TTC549 (cell line): Measurements from ENCODE around the gene B3GAT1.

Source experiments
- FAIRE-seq: peaks from 2 replicates; lab custom pipeline; 2012; peaks lifted over from hg19 to GRCh38; lab: Jason Lieb, UNC

The B3GAT1 gene

DNA sequence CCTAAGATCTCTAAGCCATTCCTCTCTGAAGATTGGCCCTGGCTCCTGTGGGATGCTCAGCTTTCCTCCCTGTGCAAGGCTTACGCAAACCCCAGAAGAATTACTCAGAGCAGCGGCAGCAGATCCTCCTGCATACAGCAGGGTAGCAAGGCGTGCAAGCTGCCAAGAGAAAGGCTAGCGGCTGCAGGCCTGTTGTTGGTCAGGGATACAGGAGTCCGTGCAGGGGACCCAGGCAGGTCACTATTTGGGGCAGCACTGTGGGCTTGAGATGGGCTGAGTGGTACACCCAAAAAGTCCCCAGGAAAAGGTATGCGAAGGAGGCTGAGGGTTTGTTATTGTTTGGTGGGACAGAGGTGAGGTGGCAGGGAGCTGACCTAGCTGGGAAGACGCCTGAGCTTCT lies 78.7 kb downstream of the B3GAT1 start:
- no peak for FAIRE-seq

DNA sequence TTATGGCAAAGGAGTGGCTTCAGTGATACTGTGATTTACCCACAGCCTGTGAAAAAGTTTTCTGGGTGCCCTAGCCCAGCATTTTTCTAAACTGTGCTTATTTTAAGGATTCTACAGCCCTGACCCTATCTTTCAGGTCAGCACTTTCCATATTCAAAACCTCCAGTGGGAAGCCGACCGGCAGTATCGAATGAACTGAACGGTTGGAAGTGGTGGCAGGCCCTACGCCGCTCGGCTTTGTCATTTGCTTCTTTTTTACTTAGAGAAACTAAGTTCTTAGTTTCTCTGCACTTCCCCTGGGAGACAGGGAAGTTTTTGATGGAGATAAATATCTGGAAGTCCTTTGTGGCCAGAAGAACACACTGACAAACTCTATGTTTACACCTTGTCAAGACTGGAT lies 79.3 kb downstream of the B3GAT1 start:
- FAIRE-seq: no peak

GRCh38 chr11:134332189-134332631 lies 79.8 kb downstream of the B3GAT1 start:
- no peak for FAIRE-seq

GRCh38 chr11:134331354-134332188 lies 80.5 kb downstream of the B3GAT1 start, which contains the start of gene GLB1L2:
TSS of gene GLB1L2 (plus strand) at chr11:134331988. CDS start at chr11:134332062, 74 bp downstream.
- FAIRE-seq: no peak

- no peak for FAIRE-seq
These were observed 81.3 kb downstream of the B3GAT1 start for GRCh38 chr11:134330611-134331353.
